Measurements from ENCODE around the gene QSOX2. TPM values are rescaled to one million over a fixed set of nuclear protein-coding genes. Genes with fewer than 3 reads are reported as not detected.

Gene QSOX2
- total RNA-seq, 1 experiment from 2014 or later = 34.6 TPM

- DNase-seq (ENCODE audit: low read depth, low spot score) (no peak), ATAC-seq (no peak)
- BruUV-seq (replicated peaks) = no TSS peak
- Histone ChIP-seq H2AFZ (ENCODE audit: low read depth, low read length, poor library complexity, severe bottlenecking) (no peak overlapping the region), H3K9me2 (ENCODE audit: insufficient read depth) (no peaks in the 10 kb centered on the region), H3K9me3 (ENCODE audit: control insufficient read depth in 1 of 2, insufficient read depth in 1 of 2, low read depth in 1 of 2, low read length in 2 of 2) (no peaks in the 10 kb centered on the region), H3K27ac (ENCODE audit: low read depth, low read length) (no peak overlapping the region), H3K4me2 (ENCODE audit: low read length) (no peak overlapping the region), H3K36me3 (ENCODE audit: control insufficient read depth in 1 of 2, insufficient read depth in 2 of 2, low read length in 2 of 2) (no peaks in the 10 kb centered on the region), H3K4me1 (ENCODE audit: control insufficient read depth in 1 of 2, insufficient read depth in 2 of 2, low read length in 2 of 2) (peaks cover 0 to 8% of the 10 kb centered on the region in 2 experiments; a peak in 1 of 4 replicates), H3K4me3 (replicated peaks in 1 of 2; ENCODE audit: low read depth in 1 of 2, low read length in 2 of 2) (no peak overlapping the region), H3K9ac (ENCODE audit: low read length) (no peak overlapping the region), H3K27me3 (ENCODE audit: insufficient read depth, low read length) (no peaks in the 10 kb centered on the region), H4K20me1 (ENCODE audit: insufficient read depth) (no peaks in the 10 kb centered on the region), H3K79me2 (ENCODE audit: insufficient read depth, low read length) (no peaks in the 10 kb centered on the region)
- RAD21 ChIA-PET (ENCODE audit: low non-redundant PET in 1 of 2, low total read pairs in 2 of 2, uncharacterized antibody in 2 of 2, unreplicated experiment in 2 of 2) = no interaction called here
- POLR2A ChIA-PET = no interaction called here
- CTCF ChIA-PET = no interaction called here
- intact Hi-C loops (cut with micrococcal nuclease) = loop anchor here (5.0 kb wide), 1 partner anchor 94 kb away; no protein-coding TSS in a partner anchor
- TF ChIP-seq EGR1 (IDR thresholded peaks at IDR 0.05; ENCODE audit: low read depth) = no peak
- no peak for TF ChIP-seq CEBPB (IDR thresholded peaks at IDR 0.05; ENCODE audit: low read depth)
- TF ChIP-seq JUND (IDR thresholded peaks at IDR 0.05) = no peak
- TF ChIP-seq, protein P1, sequence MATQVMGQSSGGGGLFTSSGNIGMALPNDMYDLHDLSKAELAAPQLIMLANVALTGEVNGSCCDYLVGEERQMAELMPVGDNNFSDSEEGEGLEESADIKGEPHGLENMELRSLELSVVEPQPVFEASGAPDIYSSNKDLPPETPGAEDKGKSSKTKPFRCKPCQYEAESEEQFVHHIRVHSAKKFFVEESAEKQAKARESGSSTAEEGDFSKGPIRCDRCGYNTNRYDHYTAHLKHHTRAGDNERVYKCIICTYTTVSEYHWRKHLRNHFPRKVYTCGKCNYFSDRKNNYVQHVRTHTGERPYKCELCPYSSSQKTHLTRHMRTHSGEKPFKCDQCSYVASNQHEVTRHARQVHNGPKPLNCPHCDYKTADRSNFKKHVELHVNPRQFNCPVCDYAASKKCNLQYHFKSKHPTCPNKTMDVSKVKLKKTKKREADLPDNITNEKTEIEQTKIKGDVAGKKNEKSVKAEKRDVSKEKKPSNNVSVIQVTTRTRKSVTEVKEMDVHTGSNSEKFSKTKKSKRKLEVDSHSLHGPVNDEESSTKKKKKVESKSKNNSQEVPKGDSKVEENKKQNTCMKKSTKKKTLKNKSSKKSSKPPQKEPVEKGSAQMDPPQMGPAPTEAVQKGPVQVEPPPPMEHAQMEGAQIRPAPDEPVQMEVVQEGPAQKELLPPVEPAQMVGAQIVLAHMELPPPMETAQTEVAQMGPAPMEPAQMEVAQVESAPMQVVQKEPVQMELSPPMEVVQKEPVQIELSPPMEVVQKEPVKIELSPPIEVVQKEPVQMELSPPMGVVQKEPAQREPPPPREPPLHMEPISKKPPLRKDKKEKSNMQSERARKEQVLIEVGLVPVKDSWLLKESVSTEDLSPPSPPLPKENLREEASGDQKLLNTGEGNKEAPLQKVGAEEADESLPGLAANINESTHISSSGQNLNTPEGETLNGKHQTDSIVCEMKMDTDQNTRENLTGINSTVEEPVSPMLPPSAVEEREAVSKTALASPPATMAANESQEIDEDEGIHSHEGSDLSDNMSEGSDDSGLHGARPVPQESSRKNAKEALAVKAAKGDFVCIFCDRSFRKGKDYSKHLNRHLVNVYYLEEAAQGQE (IDR thresholded peaks at IDR 0.05; ENCODE audit: low read depth) = no peak
- TF ChIP-seq RAD21 (IDR thresholded peaks at IDR 0.05; ENCODE audit: low read depth) = no peak
- TF ChIP-seq ATF3 (IDR thresholded peaks at IDR 0.05) = no peak
- TF ChIP-seq, protein P2, sequence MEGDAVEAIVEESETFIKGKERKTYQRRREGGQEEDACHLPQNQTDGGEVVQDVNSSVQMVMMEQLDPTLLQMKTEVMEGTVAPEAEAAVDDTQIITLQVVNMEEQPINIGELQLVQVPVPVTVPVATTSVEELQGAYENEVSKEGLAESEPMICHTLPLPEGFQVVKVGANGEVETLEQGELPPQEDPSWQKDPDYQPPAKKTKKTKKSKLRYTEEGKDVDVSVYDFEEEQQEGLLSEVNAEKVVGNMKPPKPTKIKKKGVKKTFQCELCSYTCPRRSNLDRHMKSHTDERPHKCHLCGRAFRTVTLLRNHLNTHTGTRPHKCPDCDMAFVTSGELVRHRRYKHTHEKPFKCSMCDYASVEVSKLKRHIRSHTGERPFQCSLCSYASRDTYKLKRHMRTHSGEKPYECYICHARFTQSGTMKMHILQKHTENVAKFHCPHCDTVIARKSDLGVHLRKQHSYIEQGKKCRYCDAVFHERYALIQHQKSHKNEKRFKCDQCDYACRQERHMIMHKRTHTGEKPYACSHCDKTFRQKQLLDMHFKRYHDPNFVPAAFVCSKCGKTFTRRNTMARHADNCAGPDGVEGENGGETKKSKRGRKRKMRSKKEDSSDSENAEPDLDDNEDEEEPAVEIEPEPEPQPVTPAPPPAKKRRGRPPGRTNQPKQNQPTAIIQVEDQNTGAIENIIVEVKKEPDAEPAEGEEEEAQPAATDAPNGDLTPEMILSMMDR (IDR thresholded peaks at IDR 0.05 in 2 of 3, conservative IDR thresholded peaks at IDR 0.05 in 1 of 3; ENCODE audit: borderline replicate concordance in 1 of 3, insufficient read depth in 1 of 3, low read depth in 2 of 3, low read length in 2 of 3) = no peak
- TF ChIP-seq EZH2 (IDR thresholded peaks at IDR 0.05) = no peak
- no peak for TF ChIP-seq ELF1 (IDR thresholded peaks at IDR 0.05; ENCODE audit: borderline replicate concordance, low read depth)
- no peak for TF ChIP-seq CBX3 (IDR thresholded peaks at IDR 0.05; ENCODE audit: low read depth)
- no peak for TF ChIP-seq POLR2A (IDR thresholded peaks at IDR 0.05; ENCODE audit: borderline replicate concordance, extremely low read depth, insufficient read depth, insufficient read length)
- no peak for TF ChIP-seq FOSL1 (IDR thresholded peaks at IDR 0.05; ENCODE audit: low read depth)
- TF ChIP-seq SIN3A (IDR thresholded peaks at IDR 0.05; ENCODE audit: low read depth) = no peak
- TF ChIP-seq SP1 (IDR thresholded peaks at IDR 0.05; ENCODE audit: low read depth) = no peak
- TF ChIP-seq SRF (IDR thresholded peaks at IDR 0.05; ENCODE audit: low read depth) = no peak
- TF ChIP-seq, protein P3, sequence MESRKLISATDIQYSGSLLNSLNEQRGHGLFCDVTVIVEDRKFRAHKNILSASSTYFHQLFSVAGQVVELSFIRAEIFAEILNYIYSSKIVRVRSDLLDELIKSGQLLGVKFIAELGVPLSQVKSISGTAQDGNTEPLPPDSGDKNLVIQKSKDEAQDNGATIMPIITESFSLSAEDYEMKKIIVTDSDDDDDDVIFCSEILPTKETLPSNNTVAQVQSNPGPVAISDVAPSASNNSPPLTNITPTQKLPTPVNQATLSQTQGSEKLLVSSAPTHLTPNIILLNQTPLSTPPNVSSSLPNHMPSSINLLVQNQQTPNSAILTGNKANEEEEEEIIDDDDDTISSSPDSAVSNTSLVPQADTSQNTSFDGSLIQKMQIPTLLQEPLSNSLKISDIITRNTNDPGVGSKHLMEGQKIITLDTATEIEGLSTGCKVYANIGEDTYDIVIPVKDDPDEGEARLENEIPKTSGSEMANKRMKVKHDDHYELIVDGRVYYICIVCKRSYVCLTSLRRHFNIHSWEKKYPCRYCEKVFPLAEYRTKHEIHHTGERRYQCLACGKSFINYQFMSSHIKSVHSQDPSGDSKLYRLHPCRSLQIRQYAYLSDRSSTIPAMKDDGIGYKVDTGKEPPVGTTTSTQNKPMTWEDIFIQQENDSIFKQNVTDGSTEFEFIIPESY (IDR thresholded peaks at IDR 0.05; ENCODE audit: extremely low read depth, insufficient replicate concordance, low read length) = no peak
- no peak for TF ChIP-seq POLR2AphosphoS5 (IDR thresholded peaks at IDR 0.05; ENCODE audit: low read depth, low read length)
- TF ChIP-seq EZH2phosphoT487 (IDR thresholded peaks at IDR 0.05; ENCODE audit: borderline replicate concordance) = no peak
Measured at GRCh38 chr9:136173648-136174290, 71.8 kb downstream of the QSOX2 start.
